Thyroid gland (tissue), 4 donors: Measurements from ENCODE around the gene SRRM5.

Experiments
- POLR2A ChIP-seq, 2 donors: fragments of 450-650 bp; IDR thresholded peaks; one replicate each; pipeline ENCODE4 v1.6.1; 2017; ENCODE audit warnings: antibody characterized with exemption in 2 of 2, mild to moderate bottlenecking in 2 of 2, moderate library complexity in 1 of 2
- TF ChIP-seq, protein P1 (sequence below), 6 experiments: fragments of 200-600 bp in 3 of 6; fragments of 450-650 bp in 3 of 6; sonication (generic) in 3 of 6; IDR thresholded peaks; one replicate each; pipeline ENCODE4 v1.5.1; 2016 to 2019; ENCODE audit warnings: antibody characterized with exemption in 6 of 6, mild to moderate bottlenecking in 2 of 6, inconsistent platforms in 1 of 6, moderate library complexity in 1 of 6

DNA sequence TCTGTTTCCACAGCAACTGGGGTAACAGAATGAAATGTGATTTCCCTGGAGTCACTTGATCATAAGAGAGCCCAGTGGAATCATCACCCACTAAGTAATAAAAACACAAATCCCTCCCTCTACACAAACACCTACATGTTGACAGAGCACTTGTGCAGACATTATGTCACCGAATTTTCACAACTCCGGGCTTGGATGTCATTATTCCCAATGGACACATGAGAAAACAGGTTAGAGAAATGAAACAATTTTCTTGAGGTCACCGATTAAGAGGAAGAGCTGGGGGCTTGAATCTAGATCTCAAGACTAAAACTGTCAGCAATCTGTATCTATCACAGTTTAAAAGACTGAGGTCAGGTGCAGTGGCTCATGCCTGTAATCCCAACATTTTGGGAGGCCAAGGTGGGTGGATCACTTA is 39.7 kb upstream of the SRRM5 start:
- TF ChIP-seq, protein P1, sequence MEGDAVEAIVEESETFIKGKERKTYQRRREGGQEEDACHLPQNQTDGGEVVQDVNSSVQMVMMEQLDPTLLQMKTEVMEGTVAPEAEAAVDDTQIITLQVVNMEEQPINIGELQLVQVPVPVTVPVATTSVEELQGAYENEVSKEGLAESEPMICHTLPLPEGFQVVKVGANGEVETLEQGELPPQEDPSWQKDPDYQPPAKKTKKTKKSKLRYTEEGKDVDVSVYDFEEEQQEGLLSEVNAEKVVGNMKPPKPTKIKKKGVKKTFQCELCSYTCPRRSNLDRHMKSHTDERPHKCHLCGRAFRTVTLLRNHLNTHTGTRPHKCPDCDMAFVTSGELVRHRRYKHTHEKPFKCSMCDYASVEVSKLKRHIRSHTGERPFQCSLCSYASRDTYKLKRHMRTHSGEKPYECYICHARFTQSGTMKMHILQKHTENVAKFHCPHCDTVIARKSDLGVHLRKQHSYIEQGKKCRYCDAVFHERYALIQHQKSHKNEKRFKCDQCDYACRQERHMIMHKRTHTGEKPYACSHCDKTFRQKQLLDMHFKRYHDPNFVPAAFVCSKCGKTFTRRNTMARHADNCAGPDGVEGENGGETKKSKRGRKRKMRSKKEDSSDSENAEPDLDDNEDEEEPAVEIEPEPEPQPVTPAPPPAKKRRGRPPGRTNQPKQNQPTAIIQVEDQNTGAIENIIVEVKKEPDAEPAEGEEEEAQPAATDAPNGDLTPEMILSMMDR (IDR thresholded peaks at IDR 0.05) = no peak
- TF ChIP-seq POLR2A (IDR thresholded peaks at IDR 0.05) = no peak
